ENCODE measurements around the gene NPPB.
A peak's percentile ranks its signal among the peaks of the same experiment; 100 is the strongest.

The NPPB gene

DNA sequence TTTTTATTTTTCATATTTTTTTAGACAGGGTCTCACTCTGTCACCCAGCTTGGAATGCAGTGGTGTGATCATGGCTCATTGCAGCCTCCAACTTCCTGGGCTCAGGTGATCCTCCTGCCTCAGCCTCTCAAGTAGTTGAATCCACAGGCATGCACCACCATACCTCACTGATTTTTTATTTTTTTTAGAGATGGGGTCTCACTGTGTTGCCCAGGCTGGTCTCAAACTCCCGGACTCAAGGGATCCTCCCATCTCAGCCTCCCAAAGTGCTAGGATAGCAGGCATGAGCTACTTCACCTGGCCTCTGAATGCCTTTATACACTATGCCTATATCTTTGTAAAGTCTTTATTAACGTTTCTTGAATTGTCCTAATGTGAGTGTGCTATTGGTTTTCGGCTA lies 10.4 kb upstream of the NPPB start:
- H3K36me3 ChIP-seq (ENCODE audit: control insufficient read depth, insufficient read depth, low read length, severe bottlenecking): no peaks in the 10 kb centered on the region
- H3K4me3 ChIP-seq (ENCODE audit: low read length): no peak overlapping the region
- no peaks in the 10 kb centered on the region for H3K4me1 ChIP-seq (ENCODE audit: control insufficient read depth, insufficient read depth, low read length)

DNA sequence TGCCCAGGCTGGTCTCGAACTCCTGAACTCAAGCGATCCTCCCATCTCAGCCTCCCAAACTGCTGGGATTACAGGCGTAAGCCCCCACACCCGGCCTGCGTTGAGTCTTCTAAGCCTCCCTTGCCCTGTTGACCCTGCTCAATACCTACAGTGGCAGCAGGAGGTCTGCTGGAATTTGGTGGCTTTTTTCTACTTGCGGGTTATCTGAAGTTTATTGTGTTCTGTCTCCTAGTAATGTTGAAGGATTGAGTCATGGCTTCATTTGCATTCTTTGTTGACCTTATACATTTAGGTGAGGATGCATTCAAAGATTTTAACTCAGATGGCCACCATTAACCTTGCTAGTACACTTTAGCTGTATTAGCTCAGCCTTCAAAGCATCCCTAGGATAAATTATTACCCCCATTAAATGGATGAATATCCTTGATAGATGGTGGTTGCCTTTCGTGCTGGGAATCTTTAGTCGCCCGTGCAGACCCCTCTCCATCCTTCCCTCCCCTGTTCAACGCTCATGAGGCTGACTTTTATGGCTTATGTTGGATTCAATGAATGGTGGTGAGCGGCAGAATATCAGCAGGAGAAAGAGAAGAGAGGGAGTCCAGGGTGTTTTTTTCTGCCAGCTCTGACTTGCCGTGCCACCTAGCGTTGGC lies 9.7 kb upstream of the NPPB start:
- H3K27me3 ChIP-seq (replicated peaks; ENCODE audit: control insufficient read depth, insufficient read depth, low read length): peaks cover 33% of the 10 kb centered on the region
- H3K36me3 ChIP-seq (ENCODE audit: control insufficient read depth, insufficient read depth, low read length, severe bottlenecking): no peaks in the 10 kb centered on the region
- H3K4me3 ChIP-seq (ENCODE audit: low read length): no peak overlapping the region
- H3K9me3 ChIP-seq (ENCODE audit: control insufficient read depth, low read length): no peaks in the 10 kb centered on the region
- DNase-seq (ENCODE audit: low read depth): no peak
- no peaks in the 10 kb centered on the region for H3K4me1 ChIP-seq (ENCODE audit: control insufficient read depth, insufficient read depth, low read length)
- no peak overlapping the region for H3K9ac ChIP-seq (ENCODE audit: low read length)

More for the DNA sequence above, 10.4 kb upstream of the NPPB start:
- Histone ChIP-seq H3K9me3 (ENCODE audit: control insufficient read depth, low read length) (no peaks in the 10 kb centered on the region), H3K27me3 (replicated peaks; ENCODE audit: control insufficient read depth, insufficient read depth, low read length) (peaks cover 38% of the 10 kb centered on the region), H3K9ac (ENCODE audit: low read length) (no peak overlapping the region)
- DNase-seq (ENCODE audit: low read depth): no peak

GRCh38 chr1:11862890-11863289 lies 4.1 kb upstream of the NPPB start:
- Histone ChIP-seq H3K9me3 (ENCODE audit: control insufficient read depth, low read length) (peaks cover 6% of the 10 kb centered on the region), H3K4me3 (ENCODE audit: low read length) (no peak overlapping the region), H3K4me1 (ENCODE audit: control insufficient read depth, insufficient read depth, low read length) (no peaks in the 10 kb centered on the region), H3K36me3 (ENCODE audit: control insufficient read depth, insufficient read depth, low read length, severe bottlenecking) (no peaks in the 10 kb centered on the region), H3K27me3 (replicated peaks; ENCODE audit: control insufficient read depth, insufficient read depth, low read length) (peaks cover 67% of the 10 kb centered on the region), H3K9ac (ENCODE audit: low read length) (no peak overlapping the region)
- DNase-seq (ENCODE audit: low read depth): no peak

DNA sequence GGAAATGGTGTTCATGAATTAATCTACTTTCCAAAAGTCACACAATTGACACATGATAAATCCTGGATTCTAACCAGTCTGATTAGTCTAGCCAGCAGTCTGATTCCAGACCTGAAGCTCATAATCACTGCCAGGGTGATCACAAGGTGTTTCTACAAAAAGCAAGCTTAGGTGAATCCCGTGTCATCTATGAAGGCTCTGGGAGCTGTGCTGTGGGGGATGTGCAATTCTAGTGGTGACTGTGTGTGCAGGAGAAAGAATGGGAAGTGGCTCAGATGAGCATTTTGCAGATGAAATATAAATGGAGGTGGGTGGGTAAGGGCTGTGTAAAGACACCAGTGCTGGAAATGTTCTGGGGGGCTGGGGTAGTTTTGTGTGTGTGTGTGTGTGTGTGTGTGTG lies 1.8 kb upstream of the NPPB start:
- H3K27me3 ChIP-seq (replicated peaks; ENCODE audit: control insufficient read depth, insufficient read depth, low read length): peaks cover 76% of the 10 kb centered on the region
- H3K9me3 ChIP-seq (ENCODE audit: control insufficient read depth, low read length): peaks cover 6% of the 10 kb centered on the region
- no peaks in the 10 kb centered on the region for H3K36me3 ChIP-seq (ENCODE audit: control insufficient read depth, insufficient read depth, low read length, severe bottlenecking)
- no peak for DNase-seq (ENCODE audit: low read depth)
- no peak overlapping the region for H3K9ac ChIP-seq (ENCODE audit: low read length)
- H3K4me1 ChIP-seq (ENCODE audit: control insufficient read depth, insufficient read depth, low read length): no peaks in the 10 kb centered on the region
- no peak overlapping the region for H3K4me3 ChIP-seq (ENCODE audit: low read length)

GRCh38 chr1:11860083-11860482 lies 1.3 kb upstream of the NPPB start:
- Histone ChIP-seq H3K9me3 (ENCODE audit: control insufficient read depth, low read length) (peaks cover 6% of the 10 kb centered on the region), H3K27me3 (replicated peaks; ENCODE audit: control insufficient read depth, insufficient read depth, low read length) (peaks cover 71% of the 10 kb centered on the region), H3K4me1 (ENCODE audit: control insufficient read depth, insufficient read depth, low read length) (no peaks in the 10 kb centered on the region), H3K36me3 (ENCODE audit: control insufficient read depth, insufficient read depth, low read length, severe bottlenecking) (no peaks in the 10 kb centered on the region), H3K4me3 (ENCODE audit: low read length) (no peak overlapping the region), H3K9ac (ENCODE audit: low read length) (no peak overlapping the region)
- no peak for DNase-seq (ENCODE audit: low read depth)

GRCh38 chr1:11858968-11859871 lies 475 bp upstream of the NPPB start:
- peaks cover 74% of the 10 kb centered on the region for H3K27me3 ChIP-seq (replicated peaks; ENCODE audit: control insufficient read depth, insufficient read depth, low read length)
- no peak overlapping the region for H3K4me3 ChIP-seq (ENCODE audit: low read length)
- H3K9me3 ChIP-seq (ENCODE audit: control insufficient read depth, low read length): peaks cover 6% of the 10 kb centered on the region
- no peaks in the 10 kb centered on the region for H3K4me1 ChIP-seq (ENCODE audit: control insufficient read depth, insufficient read depth, low read length)
- peak; percentile 65 for DNase-seq (ENCODE audit: low read depth)
- H3K36me3 ChIP-seq (ENCODE audit: control insufficient read depth, insufficient read depth, low read length, severe bottlenecking): no peaks in the 10 kb centered on the region
- H3K9ac ChIP-seq (ENCODE audit: low read length): no peak overlapping the region

DNA sequence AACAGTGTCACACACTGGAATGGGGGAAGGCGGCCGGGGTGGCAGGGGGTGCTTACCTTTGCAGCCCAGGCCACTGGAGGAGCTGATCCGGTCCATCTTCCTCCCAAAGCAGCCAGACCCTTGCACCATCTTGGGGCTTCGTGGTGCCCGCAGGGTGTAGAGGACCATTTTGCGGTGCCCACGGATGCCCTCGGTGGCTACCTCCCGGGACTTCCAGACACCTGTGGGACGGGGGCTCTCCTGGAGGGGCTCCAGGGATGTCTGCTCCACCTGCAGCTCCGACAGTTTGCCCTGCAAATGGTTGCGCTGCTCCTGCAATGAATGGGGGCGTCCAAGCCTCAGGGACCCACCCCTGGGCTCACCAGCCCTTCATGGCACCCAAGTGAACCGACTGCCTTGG lies 587 bp downstream of the NPPB start:
- Histone ChIP-seq H3K4me3 (ENCODE audit: low read length) (no peak overlapping the region), H3K4me1 (ENCODE audit: control insufficient read depth, insufficient read depth, low read length) (no peaks in the 10 kb centered on the region), H3K9me3 (ENCODE audit: control insufficient read depth, low read length) (peaks cover 6% of the 10 kb centered on the region), H3K36me3 (ENCODE audit: control insufficient read depth, insufficient read depth, low read length, severe bottlenecking) (no peaks in the 10 kb centered on the region), H3K27me3 (replicated peaks; ENCODE audit: control insufficient read depth, insufficient read depth, low read length) (peaks cover 71% of the 10 kb centered on the region), H3K9ac (ENCODE audit: low read length) (no peak overlapping the region)
- DNase-seq (ENCODE audit: low read depth): no peak

GRCh38 chr1:11857164-11857851 lies 1.4 kb downstream of the NPPB start:
- Histone ChIP-seq H3K27me3 (replicated peaks; ENCODE audit: control insufficient read depth, insufficient read depth, low read length) (peaks cover 70% of the 10 kb centered on the region), H3K4me3 (ENCODE audit: low read length) (no peak overlapping the region), H3K36me3 (ENCODE audit: control insufficient read depth, insufficient read depth, low read length, severe bottlenecking) (no peaks in the 10 kb centered on the region), H3K9ac (ENCODE audit: low read length) (no peak overlapping the region), H3K9me3 (ENCODE audit: control insufficient read depth, low read length) (peaks cover 6% of the 10 kb centered on the region), H3K4me1 (ENCODE audit: control insufficient read depth, insufficient read depth, low read length) (no peaks in the 10 kb centered on the region)
- no peak for DNase-seq (ENCODE audit: low read depth)

- no peak overlapping the region for H3K9ac ChIP-seq (ENCODE audit: low read length)
- peaks cover 66% of the 10 kb centered on the region for H3K27me3 ChIP-seq (replicated peaks; ENCODE audit: control insufficient read depth, insufficient read depth, low read length)
- H3K9me3 ChIP-seq (ENCODE audit: control insufficient read depth, low read length): peaks cover 2% of the 10 kb centered on the region
- no peak overlapping the region for H3K4me3 ChIP-seq (ENCODE audit: low read length)
- no peaks in the 10 kb centered on the region for H3K4me1 ChIP-seq (ENCODE audit: control insufficient read depth, insufficient read depth, low read length)
- H3K36me3 ChIP-seq (ENCODE audit: control insufficient read depth, insufficient read depth, low read length, severe bottlenecking): no peaks in the 10 kb centered on the region
- no peak for DNase-seq (ENCODE audit: low read depth)
Observed at GRCh38 chr1:11856698-11857097, 2.0 kb downstream of the NPPB start.

GRCh38 chr1:11855430-11855829 lies 3.3 kb downstream of the NPPB start:
- H3K4me1 ChIP-seq (ENCODE audit: control insufficient read depth, insufficient read depth, low read length): no peaks in the 10 kb centered on the region
- no peaks in the 10 kb centered on the region for H3K9me3 ChIP-seq (ENCODE audit: control insufficient read depth, low read length)
- H3K36me3 ChIP-seq (ENCODE audit: control insufficient read depth, insufficient read depth, low read length, severe bottlenecking): no peaks in the 10 kb centered on the region
- DNase-seq (ENCODE audit: low read depth): no peak
- H3K27me3 ChIP-seq (replicated peaks; ENCODE audit: control insufficient read depth, insufficient read depth, low read length): peaks cover 53% of the 10 kb centered on the region
- H3K4me3 ChIP-seq (ENCODE audit: low read length): no peak overlapping the region
- H3K9ac ChIP-seq (ENCODE audit: low read length): no peak overlapping the region

- H3K36me3 ChIP-seq (ENCODE audit: control insufficient read depth, insufficient read depth, low read length, severe bottlenecking): no peaks in the 10 kb centered on the region
- no peak for DNase-seq (ENCODE audit: low read depth)
- no peak overlapping the region for H3K9ac ChIP-seq (ENCODE audit: low read length)
- no peaks in the 10 kb centered on the region for H3K4me1 ChIP-seq (ENCODE audit: control insufficient read depth, insufficient read depth, low read length)
- H3K27me3 ChIP-seq (replicated peaks; ENCODE audit: control insufficient read depth, insufficient read depth, low read length): peaks cover 45% of the 10 kb centered on the region
- no peaks in the 10 kb centered on the region for H3K9me3 ChIP-seq (ENCODE audit: control insufficient read depth, low read length)
- no peak overlapping the region for H3K4me3 ChIP-seq (ENCODE audit: low read length)
Observed at GRCh38 chr1:11854519-11854918, 4.2 kb downstream of the NPPB start.

All from adipocyte (in vitro differentiated cells).